ENCODE results near the gene SPZ1. TPM values are rescaled to one million over a fixed set of nuclear protein-coding genes. Genes with fewer than 3 reads are reported as not detected.

The SPZ1 gene
- total RNA-seq, 1 experiment from 2014 or later = not detected

GRCh38 chr5:80283360-80283759 is 36.4 kb upstream of the SPZ1 start:
- Histone ChIP-seq H3K4me1 (ENCODE audit: control insufficient read depth in 1 of 2, insufficient read depth in 2 of 2, low read length in 2 of 2) (no peaks in the 10 kb centered on the region), H3K9ac (ENCODE audit: low read length) (no peak overlapping the region), H3K9me3 (ENCODE audit: control insufficient read depth in 1 of 2, insufficient read depth in 1 of 2, low read depth in 1 of 2, low read length in 2 of 2) (no peaks in the 10 kb centered on the region), H3K27ac (ENCODE audit: low read depth, low read length) (no peak overlapping the region), H3K9me2 (ENCODE audit: insufficient read depth) (no peaks in the 10 kb centered on the region), H3K79me2 (ENCODE audit: insufficient read depth, low read length) (no peaks in the 10 kb centered on the region), H3K4me2 (ENCODE audit: low read length) (no peak overlapping the region), H3K4me3 (replicated peaks in 1 of 2; ENCODE audit: low read depth in 1 of 2, low read length in 2 of 2) (no peak overlapping the region), H4K20me1 (ENCODE audit: insufficient read depth) (no peaks in the 10 kb centered on the region), H3K27me3 (ENCODE audit: insufficient read depth, low read length) (no peaks in the 10 kb centered on the region), H2AFZ (ENCODE audit: low read depth, low read length, poor library complexity, severe bottlenecking) (no peak overlapping the region), H3K36me3 (ENCODE audit: control insufficient read depth in 1 of 2, insufficient read depth in 2 of 2, low read length in 2 of 2) (no peaks in the 10 kb centered on the region)
- no TSS peak for BruUV-seq (replicated peaks)
- DNase-seq (ENCODE audit: low read depth, low spot score) (no peak), ATAC-seq (no peak)
- TF ChIP-seq MAX (IDR thresholded peaks at IDR 0.05) = no peak
- no peak for TF ChIP-seq POLR2A (IDR thresholded peaks at IDR 0.05; ENCODE audit: borderline replicate concordance, extremely low read depth, insufficient read depth, insufficient read length)
- no peak for TF ChIP-seq ATF3 (IDR thresholded peaks at IDR 0.05)
- TF ChIP-seq FOSL1 (IDR thresholded peaks at IDR 0.05; ENCODE audit: low read depth) = no peak
- no peak for TF ChIP-seq TCF7L2 (IDR thresholded peaks at IDR 0.05; ENCODE audit: borderline replicate concordance, extremely low read depth, insufficient read depth, insufficient read length)
- no peak for TF ChIP-seq SRF (IDR thresholded peaks at IDR 0.05; ENCODE audit: low read depth)
- no peak for TF ChIP-seq CEBPB (IDR thresholded peaks at IDR 0.05; ENCODE audit: low read depth)
- TF ChIP-seq RAD21 (IDR thresholded peaks at IDR 0.05; ENCODE audit: low read depth) = no peak
- TF ChIP-seq EZH2phosphoT487 (IDR thresholded peaks at IDR 0.05; ENCODE audit: borderline replicate concordance) = no peak
- no peak for TF ChIP-seq POLR2AphosphoS5 (IDR thresholded peaks at IDR 0.05; ENCODE audit: low read depth, low read length)
- TF ChIP-seq EZH2 (IDR thresholded peaks at IDR 0.05) = no peak
- no peak for TF ChIP-seq ZNF274 (IDR thresholded peaks at IDR 0.05; ENCODE audit: low read depth, low read length)
- TF ChIP-seq SIN3A (IDR thresholded peaks at IDR 0.05; ENCODE audit: low read depth) = no peak
- TF ChIP-seq JUND (IDR thresholded peaks at IDR 0.05) = no peak
- ChIA-PET RAD21 (ENCODE audit: low non-redundant PET in 1 of 2, low total read pairs in 2 of 2, uncharacterized antibody in 2 of 2, unreplicated experiment in 2 of 2) (no interaction called here), CTCF (no interaction called here), POLR2A (no interaction called here)
- intact Hi-C loops (cut with micrococcal nuclease) = no loop called here

- H3K27ac ChIP-seq (ENCODE audit: low read depth, low read length) = no peak overlapping the region
- H3K4me1 ChIP-seq (ENCODE audit: control insufficient read depth in 1 of 2, insufficient read depth in 2 of 2, low read length in 2 of 2) = no peaks in the 10 kb centered on the region
- H3K9ac ChIP-seq (ENCODE audit: low read length) = no peak overlapping the region
- DNase-seq (ENCODE audit: low read depth, low spot score) (no peak), ATAC-seq (no peak)
- H4K20me1 ChIP-seq (ENCODE audit: insufficient read depth) = no peaks in the 10 kb centered on the region
- H2AFZ ChIP-seq (ENCODE audit: low read depth, low read length, poor library complexity, severe bottlenecking) = peak overlapping the region; percentile 9
- RAD21 ChIA-PET (ENCODE audit: low non-redundant PET in 1 of 2, low total read pairs in 2 of 2, uncharacterized antibody in 2 of 2, unreplicated experiment in 2 of 2) = no interaction called here
- no peaks in the 10 kb centered on the region for H3K9me3 ChIP-seq (ENCODE audit: control insufficient read depth in 1 of 2, insufficient read depth in 1 of 2, low read depth in 1 of 2, low read length in 2 of 2)
- H3K4me3 ChIP-seq (replicated peaks in 1 of 2; ENCODE audit: low read depth in 1 of 2, low read length in 2 of 2) = no peak overlapping the region
- H3K9me2 ChIP-seq (ENCODE audit: insufficient read depth) = no peaks in the 10 kb centered on the region
- intact Hi-C loops (cut with micrococcal nuclease) = no loop called here
- no peaks in the 10 kb centered on the region for H3K36me3 ChIP-seq (ENCODE audit: control insufficient read depth in 1 of 2, insufficient read depth in 2 of 2, low read length in 2 of 2)
- POLR2A ChIA-PET = no interaction called here
- no peaks in the 10 kb centered on the region for H3K27me3 ChIP-seq (ENCODE audit: insufficient read depth, low read length)
- H3K4me2 ChIP-seq (ENCODE audit: low read length) = no peak overlapping the region
- CTCF ChIA-PET = no interaction called here
- H3K79me2 ChIP-seq (ENCODE audit: insufficient read depth, low read length) = no peaks in the 10 kb centered on the region
- no TSS peak for BruUV-seq (replicated peaks)
- no peak for TF ChIP-seq FOSL1 (IDR thresholded peaks at IDR 0.05; ENCODE audit: low read depth)
- no peak for TF ChIP-seq SP1 (IDR thresholded peaks at IDR 0.05; ENCODE audit: low read depth)
- no peak for TF ChIP-seq POLR2A (IDR thresholded peaks at IDR 0.05; ENCODE audit: borderline replicate concordance, extremely low read depth, insufficient read depth, insufficient read length)
- TF ChIP-seq CTCF (IDR thresholded peaks at IDR 0.05 in 2 of 3, conservative IDR thresholded peaks at IDR 0.05 in 1 of 3; ENCODE audit: borderline replicate concordance in 1 of 3, insufficient read depth in 1 of 3, low read depth in 2 of 3, low read length in 2 of 3) = no peak
- TF ChIP-seq RAD21 (IDR thresholded peaks at IDR 0.05; ENCODE audit: low read depth) = no peak
- no peak for TF ChIP-seq REST (IDR thresholded peaks at IDR 0.05; ENCODE audit: low read depth)
- TF ChIP-seq MAX (IDR thresholded peaks at IDR 0.05) = no peak
Observed at GRCh38 chr5:80284720-80285119, 35.1 kb upstream of the SPZ1 start.

Data from HCT116 (cell line).